Parietal lobe (tissue), 2 donors: ENCODE data around the gene PRKX. TPM values are rescaled to one million over a fixed set of nuclear protein-coding genes. Genes with fewer than 3 reads are reported as not detected.

Experiments
- small RNA-seq: library from RNA; depleted of rRNA; stranded (forward); fragments of <200 nt; gene quantifications from one replicate; pipeline ENCODE3, GENCODE V24; 2014; ENCODE audit warnings: low replicate concordance
- total RNA-seq: library from RNA; depleted of rRNA; stranded (reverse); fragments of >200 nt; gene quantifications from one replicate; pipeline ENCODE4 v1.2.3, GENCODE V29; 2014

PRKX gene
- total RNA-seq, result 26.6 TPM

DNA sequence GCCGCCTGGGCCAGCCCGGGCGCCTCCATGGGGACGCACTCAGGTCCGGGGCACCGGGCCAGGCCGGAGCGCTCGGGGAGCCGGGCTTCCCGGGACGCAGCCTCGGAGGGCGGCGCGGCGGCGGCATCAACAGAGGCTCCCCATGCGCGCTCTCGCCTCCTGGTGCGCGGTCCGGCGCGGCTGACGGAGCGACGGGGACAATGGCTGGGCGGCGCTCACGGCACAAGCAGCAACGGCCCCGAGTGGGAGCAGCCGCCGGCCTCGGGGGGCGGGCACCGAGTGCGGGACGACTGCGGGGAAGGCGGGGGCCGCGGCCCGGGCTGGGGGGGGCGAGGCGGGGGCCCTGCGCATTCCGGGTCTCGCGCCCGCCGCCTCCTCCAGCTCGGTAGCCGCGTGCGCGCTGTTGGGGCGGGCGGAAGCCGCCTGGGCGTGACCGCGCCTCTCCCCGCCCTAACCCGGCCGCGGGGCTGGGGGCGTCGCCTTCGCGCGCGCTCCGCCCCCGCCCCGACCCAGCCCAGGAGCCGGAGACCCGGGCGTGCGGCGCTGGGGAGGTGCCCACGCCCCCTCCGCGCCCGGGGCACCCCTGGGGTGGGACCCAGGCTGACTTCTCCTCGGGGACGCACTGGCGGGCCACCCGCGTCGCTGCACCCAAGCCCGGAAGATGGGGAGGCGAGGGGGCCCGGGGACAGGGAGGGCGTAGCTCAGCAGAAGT lies at the start of gene PRKX:
Gene PRKX (minus strand): TSS at position 425 of the 712 bp plus-strand sequence. CDS start 396 bp downstream, at position 29.

Small RNA genes within 50 kb of the gene (small RNA-seq; reads per million reads assigned to genes)
- gene RF00019, result not detected
- gene RNU6-114P, result not detected
